Stimulated activated CD8-positive, alpha-beta memory T cell treated with anti-CD3 and anti-CD28 coated beads, Interleukin-4, amount 100 ng/mL, for 4 hours (primary cell): ENCODE results near the gene ART1.

Experiments
- DNase-seq, 2 donors: peaks; one replicate each; pipeline ENCODE4 v3.0.0-alpha.2; 2020; ENCODE audit warnings: low read depth in 2 of 2, low spot score in 1 of 2

The ART1 gene

GRCh38 chr11:3712274-3712673, 67.3 kb downstream of the ART1 start:
- no peak for DNase-seq
